ENCODE measurements around the gene BMAL1.

BMAL1 gene

GRCh38 chr11:13327421-13327820, 49.8 kb downstream of the BMAL1 start:
- in situ Hi-C loops (cut with MboI; ENCODE audit: low pct_unique_long_range_greater_than_20kb, low sequenced_read_pairs, unreplicated experiment) = loop anchor here (25.0 kb wide), 2 partner anchors 90 to 365 kb away; no protein-coding TSS in a partner anchor
- DNase-seq (ENCODE audit: low spot score) = no peak
- no peak for TF ChIP-seq CTCF (IDR thresholded peaks at IDR 0.05; ENCODE audit: extremely low read depth, insufficient read depth, missing control alignments)

- in situ Hi-C loops (cut with MboI; ENCODE audit: low pct_unique_long_range_greater_than_20kb, low sequenced_read_pairs, unreplicated experiment) = loop anchor here (25.0 kb wide), 2 partner anchors 91 to 366 kb away; no protein-coding TSS in a partner anchor
- DNase-seq (ENCODE audit: low spot score) = no peak
- TF ChIP-seq CTCF (IDR thresholded peaks at IDR 0.05; ENCODE audit: extremely low read depth, insufficient read depth, missing control alignments) = no peak
Measured at GRCh38 chr11:13328286-13328685, 50.7 kb downstream of the BMAL1 start.

GRCh38 chr11:13329670-13330356, 52.2 kb downstream of the BMAL1 start:
- in situ Hi-C loops (cut with MboI; ENCODE audit: low pct_unique_long_range_greater_than_20kb, low sequenced_read_pairs, unreplicated experiment) = loop anchor here (25.0 kb wide), 2 partner anchors 93 to 368 kb away; no protein-coding TSS in a partner anchor
- no peak for TF ChIP-seq CTCF (IDR thresholded peaks at IDR 0.05; ENCODE audit: extremely low read depth, insufficient read depth, missing control alignments)
- no peak for DNase-seq (ENCODE audit: low spot score)

GRCh38 chr11:13332124-13332523, 54.5 kb downstream of the BMAL1 start:
- DNase-seq (ENCODE audit: low spot score) = no peak
- no peak for TF ChIP-seq CTCF (IDR thresholded peaks at IDR 0.05; ENCODE audit: extremely low read depth, insufficient read depth, missing control alignments)
- in situ Hi-C loops (cut with MboI; ENCODE audit: low pct_unique_long_range_greater_than_20kb, low sequenced_read_pairs, unreplicated experiment) = loop anchor here (25.0 kb wide), 2 partner anchors 95 to 370 kb away; no protein-coding TSS in a partner anchor

- no peak for DNase-seq (ENCODE audit: low spot score)
- in situ Hi-C loops (cut with MboI; ENCODE audit: low pct_unique_long_range_greater_than_20kb, low sequenced_read_pairs, unreplicated experiment) = loop anchor here (25.0 kb wide), 2 partner anchors 96 to 371 kb away; no protein-coding TSS in a partner anchor
- TF ChIP-seq CTCF (IDR thresholded peaks at IDR 0.05; ENCODE audit: extremely low read depth, insufficient read depth, missing control alignments) = no peak
Measured at GRCh38 chr11:13333456-13333957, 55.9 kb downstream of the BMAL1 start.

- no peak for TF ChIP-seq CTCF (IDR thresholded peaks at IDR 0.05; ENCODE audit: extremely low read depth, insufficient read depth, missing control alignments)
- in situ Hi-C loops (cut with MboI; ENCODE audit: low pct_unique_long_range_greater_than_20kb, low sequenced_read_pairs, unreplicated experiment) = loop anchor here (25.0 kb wide), 2 partner anchors 97 to 372 kb away; no protein-coding TSS in a partner anchor
- DNase-seq (ENCODE audit: low spot score) = no peak
Measured at GRCh38 chr11:13334034-13334786, 56.6 kb downstream of the BMAL1 start.
